ENCODE results near the gene TDP1.
"Not testable (repeated sequence)": the region's sequence is repeated elsewhere in the genome, so short reads cannot be mapped to it uniquely, and the experiment has no call there.

The TDP1 gene

DNA sequence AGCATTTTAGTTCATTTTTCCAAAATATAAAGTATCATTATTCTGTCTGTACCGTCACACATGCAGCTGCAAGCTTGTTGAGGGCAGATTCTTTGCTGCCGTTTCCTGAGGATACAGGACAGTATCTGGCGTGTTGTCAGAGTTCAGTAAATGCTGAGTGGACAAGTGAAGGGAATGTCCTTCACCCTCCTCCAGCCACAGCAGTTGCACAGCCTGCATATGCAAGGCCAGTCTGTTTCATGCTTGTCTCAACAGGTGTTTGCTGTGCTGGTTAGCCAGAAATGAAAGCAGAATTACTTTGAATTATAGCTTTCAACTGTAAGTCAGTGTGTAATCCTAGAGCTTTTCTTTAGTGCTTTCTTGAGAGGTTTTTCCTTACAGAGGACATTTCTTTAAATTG, 36.5 kb downstream of the TDP1 start:
- DNase-seq, result no peak

DNA sequence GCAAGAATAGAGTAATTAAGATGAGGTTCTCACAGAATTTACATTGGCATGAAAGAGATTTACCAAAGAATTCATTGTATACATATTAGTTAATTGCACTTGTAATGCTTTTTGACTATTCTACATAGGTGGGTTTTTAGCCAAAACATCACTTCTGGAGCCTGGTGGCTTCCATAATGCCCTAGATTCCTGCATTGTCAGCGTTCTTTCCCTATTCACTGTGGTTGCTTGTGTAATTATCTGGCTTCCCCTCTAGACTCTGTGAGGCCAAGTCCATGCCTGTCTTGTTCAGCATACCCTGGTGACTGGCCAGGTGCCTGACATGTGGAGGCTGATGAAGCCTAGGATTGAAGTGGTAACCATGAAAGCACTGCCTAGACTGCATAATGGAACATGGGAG, 41.2 kb downstream of the TDP1 start:
- DNase-seq, result no peak

DNA sequence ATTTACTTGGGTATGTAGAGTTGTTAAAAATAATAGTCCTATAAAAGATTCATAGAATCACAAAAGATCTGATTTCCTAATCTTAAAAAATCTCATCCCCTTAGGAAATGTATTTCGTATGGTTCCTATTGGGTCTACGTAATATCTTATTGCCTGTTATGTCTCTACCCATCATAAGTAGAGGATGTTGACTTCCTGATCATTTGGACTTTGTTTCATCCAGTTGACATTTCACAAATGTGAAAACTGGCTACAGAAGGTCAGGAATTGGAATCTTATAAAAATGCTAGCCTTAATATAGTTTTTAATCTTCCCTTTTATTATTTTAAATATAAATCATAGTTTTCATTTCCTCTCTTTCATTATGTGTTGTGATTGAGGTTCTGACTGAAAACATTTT, 45.2 kb downstream of the TDP1 start:
- no peak for DNase-seq

DNA sequence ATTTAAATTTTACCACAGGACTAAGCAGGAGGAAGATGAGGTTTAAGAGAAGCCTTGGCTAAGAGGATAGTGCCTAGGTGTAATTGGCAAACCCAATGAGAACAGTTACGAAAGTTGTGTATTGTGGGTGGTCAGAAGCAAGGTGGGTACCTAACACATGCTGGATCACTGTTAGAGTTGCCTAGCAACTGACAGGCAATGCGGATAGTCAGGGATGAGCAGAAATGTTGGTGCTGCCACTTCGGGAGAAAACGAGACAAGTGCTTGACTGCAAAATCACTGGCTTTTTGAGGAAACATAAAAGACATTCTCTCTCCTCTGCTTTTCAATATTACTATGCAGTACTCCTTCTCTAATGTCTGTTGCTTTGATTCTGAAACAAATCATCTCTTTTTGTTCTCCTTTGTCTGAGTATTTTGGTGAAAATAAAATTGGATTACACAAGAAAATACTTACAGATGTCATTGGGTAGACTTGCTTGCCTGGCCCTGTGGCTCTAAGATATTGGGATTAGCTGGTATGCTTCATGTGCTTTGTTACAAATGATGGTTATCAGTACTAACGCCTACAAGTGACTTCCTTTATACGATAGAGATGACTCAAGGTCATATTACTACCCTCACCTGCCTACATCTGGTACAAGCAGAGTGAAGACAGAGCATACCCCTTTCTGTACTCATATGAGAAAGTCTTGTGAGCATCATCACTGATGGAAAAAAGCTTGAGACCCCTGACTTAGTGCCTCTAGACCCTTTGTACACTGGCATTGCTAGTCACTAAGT, 48.0 kb downstream of the TDP1 start:
- no peak for DNase-seq

- no peak for DNase-seq
Observed at GRCh38 chr14:90005441-90005840, 49.7 kb downstream of the TDP1 start.

DNA sequence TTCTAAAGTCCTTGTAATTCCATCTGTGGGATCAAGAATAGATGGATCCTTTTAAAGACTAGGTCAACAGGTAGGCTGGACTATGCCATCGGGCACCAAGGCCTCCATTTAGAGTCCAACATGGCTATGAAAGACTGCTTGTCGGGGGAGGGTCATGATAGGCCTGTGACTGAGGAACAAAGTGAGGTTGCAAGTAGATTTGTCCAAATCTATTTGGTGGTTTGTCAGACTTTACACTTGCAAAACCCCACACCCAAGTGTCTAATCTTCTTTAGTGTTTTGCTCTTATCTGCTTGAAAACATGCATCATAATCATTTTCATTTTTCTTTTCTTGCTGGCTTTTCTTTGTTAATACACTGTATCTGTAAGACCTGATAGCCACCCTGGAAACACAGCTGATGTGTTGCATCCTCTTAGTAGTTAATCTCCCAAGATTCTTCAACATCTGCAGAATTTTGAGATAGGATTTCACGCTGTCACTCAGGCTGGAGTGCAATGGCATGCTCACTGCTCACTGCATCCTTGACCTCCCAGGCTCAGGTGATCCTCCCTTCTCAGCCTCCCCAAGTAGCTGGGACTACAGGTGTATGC, 50.3 kb downstream of the TDP1 start:
- no peak for DNase-seq

- no peak for DNase-seq
Observed at GRCh38 chr14:90017371-90017770, 61.6 kb downstream of the TDP1 start.

DNA sequence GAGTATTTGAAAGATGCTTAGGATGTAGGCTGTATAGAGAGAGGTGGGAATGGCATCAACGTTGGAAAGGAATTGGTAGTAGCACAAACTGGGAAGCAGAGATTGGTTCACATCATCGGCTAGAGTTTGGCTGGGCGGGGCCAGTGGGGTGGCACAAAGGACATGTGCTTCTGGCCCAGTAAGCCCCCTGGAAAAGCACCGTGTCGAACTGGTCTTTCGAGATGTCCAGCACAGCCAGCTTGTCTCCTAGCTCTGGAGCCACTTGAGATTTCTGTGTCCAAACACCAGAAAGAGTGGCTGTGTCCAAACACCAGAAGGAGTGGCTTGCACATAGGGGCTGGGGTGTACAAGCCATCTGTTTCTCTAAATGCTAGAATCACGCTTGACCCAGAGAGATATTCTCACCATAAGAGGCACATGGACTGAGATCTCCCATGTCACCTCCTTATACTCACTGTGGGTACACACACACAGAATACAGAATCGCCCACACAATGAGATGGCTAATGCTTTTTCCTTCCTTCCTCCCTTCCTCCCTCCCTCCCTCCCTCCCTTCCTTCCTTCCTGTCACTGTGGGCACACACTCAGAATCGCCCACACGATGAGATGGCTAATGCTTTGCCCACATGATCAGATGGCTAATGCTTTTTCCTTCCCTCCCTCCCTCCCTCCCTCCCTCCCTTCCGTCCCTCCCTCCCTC, 64.2 kb downstream of the TDP1 start:
- no peak for DNase-seq

GRCh38 chr14:90023176-90023896, 67.6 kb downstream of the TDP1 start:
- DNase-seq, result no peak

DNA sequence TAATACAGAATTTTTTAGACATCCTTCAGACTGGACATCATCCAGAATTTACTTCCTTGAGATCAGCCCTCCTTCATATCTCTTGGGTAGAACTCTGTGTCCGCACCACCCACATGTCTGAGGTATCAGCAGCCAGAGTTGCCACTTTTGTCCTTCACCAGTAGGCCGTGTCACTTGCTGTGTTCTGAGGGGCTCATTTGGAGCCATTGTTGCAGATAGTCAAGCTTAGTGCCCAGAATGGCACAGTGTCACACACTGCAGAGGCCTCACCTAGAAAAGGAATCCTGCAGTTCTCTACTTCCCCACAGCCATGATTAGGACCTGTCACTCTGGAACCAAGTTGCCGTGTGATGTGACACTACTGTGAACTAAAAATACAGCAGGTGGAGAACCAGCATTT, 69.2 kb downstream of the TDP1 start:
- DNase-seq, result no peak

DNA sequence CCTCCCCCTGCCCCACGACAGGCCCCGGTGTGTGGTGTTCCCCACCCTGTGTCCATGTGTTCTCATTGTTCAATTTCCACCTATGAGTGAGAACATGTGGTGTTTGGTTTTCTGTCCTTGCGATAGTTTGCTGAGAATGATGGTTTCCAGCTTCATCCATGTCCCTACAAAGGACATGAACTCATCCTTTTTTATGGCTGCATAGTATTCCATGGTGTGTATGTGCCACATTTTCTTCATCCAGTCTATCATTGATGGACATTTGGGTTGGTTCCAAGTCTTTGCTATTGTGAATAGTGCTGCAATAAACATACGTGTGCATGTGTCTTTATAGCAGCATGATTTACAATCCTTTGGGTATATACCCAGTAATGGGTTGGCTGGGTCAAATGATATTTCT, 70.9 kb downstream of the TDP1 start:
- DNase-seq, result not testable (repeated sequence)

DNA sequence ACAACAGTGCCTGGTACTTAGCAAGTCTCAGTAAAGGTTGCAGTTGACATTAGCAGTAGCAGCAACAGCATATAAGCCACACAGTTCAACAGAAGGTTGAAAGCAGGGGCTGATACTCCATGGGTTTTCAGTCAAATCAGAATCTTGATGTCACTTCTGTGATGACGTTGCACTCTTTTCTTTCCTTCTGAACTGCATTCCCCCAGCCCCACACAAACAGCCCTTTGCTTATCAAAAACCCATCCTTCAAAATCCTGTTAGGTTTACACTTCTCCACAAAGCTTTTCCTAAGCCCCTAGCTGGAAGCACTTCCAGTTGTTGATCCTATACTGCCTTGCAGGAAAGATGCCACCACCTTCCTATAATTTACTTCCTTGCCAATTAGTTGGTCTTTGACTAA, 72.1 kb downstream of the TDP1 start:
- no peak for DNase-seq

GRCh38 chr14:90034156-90034555, 78.4 kb downstream of the TDP1 start:
- DNase-seq, result no peak

DNA sequence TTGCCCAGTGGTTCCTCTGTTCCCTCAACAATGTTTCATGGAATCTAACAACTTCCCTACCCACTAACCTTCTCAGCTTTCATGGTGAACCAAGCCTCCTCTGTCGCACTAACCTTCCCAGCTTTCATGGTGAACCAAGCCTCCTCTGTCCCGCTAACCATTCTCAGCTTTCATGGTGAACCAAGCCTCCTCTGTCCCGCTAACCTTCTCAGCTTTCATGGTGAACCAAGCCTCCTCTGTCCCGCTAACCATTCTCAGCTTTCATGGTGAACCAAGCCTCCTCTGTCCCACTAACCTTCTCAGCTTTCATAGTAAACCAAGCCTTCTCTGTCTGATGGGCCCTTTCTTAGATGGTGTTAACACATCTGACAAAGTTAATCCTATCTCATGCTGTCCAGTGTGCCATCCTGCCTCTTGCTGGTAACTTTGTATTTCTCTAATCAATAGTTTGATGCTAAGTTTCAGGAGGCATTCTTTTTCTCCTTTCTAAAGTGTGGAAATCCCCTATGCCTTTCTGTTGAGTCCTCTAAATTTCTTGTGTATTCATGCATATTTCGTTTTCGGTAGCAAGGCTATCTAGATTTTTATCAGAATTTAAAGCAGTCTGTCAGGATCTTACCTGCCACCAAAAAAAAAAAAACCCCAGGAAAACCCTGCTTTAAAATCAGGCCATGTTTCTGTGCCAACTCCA, 79.3 kb downstream of the TDP1 start:
- no peak for DNase-seq

DNA sequence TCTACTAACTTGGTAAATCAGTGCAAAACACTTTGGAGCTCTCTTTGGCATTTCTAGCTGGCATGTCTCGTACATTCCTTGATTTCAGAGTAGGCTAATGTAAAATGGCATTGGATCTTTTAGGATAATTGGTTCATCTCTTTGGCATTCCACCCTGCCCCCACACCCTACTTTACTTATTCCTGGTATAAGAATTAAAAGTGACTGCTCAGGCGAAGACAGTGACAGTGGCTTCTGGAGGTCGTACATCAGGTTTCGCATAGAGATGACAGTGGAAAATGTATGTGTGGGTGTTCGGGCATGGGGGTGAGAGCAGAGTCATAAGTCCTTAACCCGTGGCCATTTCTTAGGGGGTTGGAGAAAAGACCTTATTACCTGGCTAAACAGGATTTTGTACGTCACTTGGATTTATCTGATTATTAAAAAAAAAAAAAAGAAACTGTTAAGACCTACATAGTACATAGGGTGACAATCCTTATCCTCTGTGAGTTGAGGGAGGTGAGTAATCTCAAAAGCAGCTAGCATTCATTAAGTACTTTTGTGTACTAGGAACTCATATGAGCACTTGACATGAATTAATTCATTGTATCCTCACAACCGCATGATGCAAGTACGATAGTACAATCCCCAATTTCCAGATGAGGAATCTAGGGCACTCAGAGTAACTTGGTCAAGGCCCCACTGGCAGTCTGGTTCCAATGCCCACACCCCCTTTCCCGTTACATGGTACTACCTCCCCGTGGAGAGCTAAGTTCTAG, 83.7 kb downstream of the TDP1 start:
- DNase-seq, result no peak

DNA sequence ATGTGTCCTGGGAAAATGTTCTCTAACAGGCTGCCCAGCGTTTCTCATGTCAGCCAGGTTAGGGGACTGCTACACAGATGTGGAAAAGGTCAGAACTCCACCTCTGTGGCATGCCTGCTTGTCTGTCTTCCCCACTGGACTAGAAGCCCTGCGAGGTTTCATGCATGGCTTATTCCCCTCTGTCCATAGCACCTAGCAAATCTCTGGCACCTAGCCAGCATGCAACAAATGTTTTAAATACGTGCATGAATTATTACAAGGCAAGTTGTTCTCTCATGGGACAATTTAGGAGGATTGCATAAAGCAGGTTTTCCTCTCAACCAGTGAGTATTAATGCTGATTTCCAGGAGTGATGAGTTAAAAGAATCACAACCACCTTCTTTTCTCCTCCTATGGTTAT, 84.7 kb downstream of the TDP1 start:
- DNase-seq, result no peak

DNA sequence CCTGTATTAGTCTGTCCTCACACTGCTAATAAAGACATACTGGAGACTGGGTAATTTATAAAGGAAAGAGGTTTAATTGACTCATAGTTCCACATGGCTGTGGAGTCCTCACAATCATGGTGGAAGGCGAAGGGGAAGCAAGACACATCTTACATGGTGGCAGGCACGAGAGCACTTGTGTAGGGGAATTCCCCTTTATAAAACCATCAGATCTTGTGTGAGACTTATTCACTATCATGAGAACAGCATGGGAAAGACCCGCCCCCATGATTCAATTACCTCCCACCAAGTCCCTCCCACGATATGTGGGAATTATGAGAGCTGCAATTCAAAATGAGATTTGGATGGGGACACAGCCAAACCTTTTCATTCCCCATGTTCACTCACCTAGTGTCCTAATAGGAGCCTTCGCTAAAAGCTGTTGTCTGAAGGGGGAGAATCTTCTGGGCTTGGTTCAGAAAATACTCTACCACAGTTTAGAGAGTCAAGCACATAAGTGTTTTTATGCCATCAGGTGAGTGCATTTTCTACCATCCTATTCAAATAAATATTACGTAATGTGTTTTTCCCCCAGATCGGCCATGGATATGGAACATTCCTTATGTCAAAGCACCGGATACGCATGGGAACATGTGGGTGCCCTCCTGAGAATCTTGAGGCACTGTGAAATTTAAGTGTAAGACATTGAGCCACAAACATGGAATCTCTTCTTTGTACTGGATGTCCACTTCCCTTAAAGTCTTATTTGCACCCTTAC, 86.9 kb downstream of the TDP1 start:
- DNase-seq, result no peak

- DNase-seq, result no peak
Observed at GRCh38 chr14:90045616-90046015, 89.9 kb downstream of the TDP1 start.

GRCh38 chr14:90049390-90049789, 93.7 kb downstream of the TDP1 start:
- DNase-seq, result no peak

GRCh38 chr14:90050271-90050670, 94.5 kb downstream of the TDP1 start:
- no peak for DNase-seq

DNA sequence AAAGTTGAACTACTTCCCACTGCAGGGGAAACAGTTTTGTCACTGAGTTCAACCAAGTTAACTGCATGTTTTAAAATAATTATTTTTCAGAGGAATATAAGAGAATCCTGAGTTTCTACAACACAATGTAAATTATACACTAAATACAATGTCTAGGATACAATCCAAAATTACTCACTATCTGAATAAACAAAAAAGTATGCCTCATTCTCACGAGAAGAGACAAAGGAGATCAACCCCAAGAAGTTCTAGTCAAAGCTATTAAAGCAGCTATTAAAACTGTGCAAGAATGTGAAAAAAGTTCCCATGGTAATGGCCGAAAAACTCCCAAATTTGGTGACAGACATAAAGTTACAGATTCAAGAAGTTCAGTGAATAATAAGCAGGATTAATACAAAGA, 97.3 kb downstream of the TDP1 start:
- no peak for DNase-seq

Measured in CD4-positive, alpha-beta T cell treated with Interleukin-1 beta for 1 hour (primary cell).